ENCODE results near the gene ATG13. TPM values are rescaled to one million over a fixed set of nuclear protein-coding genes. Genes with fewer than 3 reads are reported as not detected.

Gene ATG13
- polyA plus RNA-seq, 1 donor from 2014 or later = 55.7 TPM

DNA sequence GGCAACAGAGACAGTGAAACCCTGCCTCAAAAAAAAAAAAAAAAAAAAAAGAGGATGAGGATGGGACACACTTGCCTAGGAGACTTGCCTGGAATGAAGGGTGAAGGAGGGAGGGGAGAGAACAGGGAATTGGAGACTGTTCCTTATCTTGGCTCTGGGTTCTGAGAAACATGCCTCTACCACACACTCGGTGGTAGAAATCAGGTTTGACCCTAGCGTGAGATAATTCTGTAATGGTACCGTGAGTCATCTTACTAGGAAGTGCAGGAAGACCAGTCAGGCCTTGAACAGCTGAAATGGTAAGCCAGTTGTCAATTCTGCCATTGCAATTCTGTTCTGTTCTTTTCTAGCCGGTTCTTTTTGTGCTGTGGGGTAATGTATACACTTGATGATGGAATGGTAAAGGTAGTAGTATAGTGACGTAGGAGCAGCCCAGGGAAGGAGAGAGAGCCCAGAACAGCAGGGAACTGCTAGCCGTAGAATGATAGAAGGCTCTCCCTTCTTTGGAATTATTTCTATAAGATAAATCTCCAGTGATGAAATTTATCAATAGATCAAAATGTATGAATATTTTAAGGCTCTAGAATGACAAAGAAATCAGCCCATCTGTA lies 19.6 kb upstream of the ATG13 start:
- no peaks in the 10 kb centered on the region for H3K36me3 Mint-ChIP-seq
- H3K4me1 Mint-ChIP-seq = peaks cover 12 to 15% (median 14%) of the 10 kb centered on the region in 3 donors
- peak overlapping the region in 1 of 4 donors; percentile 45 for H3K4me3 Mint-ChIP-seq
- no peaks in the 10 kb centered on the region for H3K27me3 Mint-ChIP-seq
- H3K27ac Mint-ChIP-seq = peak overlapping the region in 1 of 3 donors; percentile 47
- H3K9me3 Mint-ChIP-seq = no peaks in the 10 kb centered on the region

DNA sequence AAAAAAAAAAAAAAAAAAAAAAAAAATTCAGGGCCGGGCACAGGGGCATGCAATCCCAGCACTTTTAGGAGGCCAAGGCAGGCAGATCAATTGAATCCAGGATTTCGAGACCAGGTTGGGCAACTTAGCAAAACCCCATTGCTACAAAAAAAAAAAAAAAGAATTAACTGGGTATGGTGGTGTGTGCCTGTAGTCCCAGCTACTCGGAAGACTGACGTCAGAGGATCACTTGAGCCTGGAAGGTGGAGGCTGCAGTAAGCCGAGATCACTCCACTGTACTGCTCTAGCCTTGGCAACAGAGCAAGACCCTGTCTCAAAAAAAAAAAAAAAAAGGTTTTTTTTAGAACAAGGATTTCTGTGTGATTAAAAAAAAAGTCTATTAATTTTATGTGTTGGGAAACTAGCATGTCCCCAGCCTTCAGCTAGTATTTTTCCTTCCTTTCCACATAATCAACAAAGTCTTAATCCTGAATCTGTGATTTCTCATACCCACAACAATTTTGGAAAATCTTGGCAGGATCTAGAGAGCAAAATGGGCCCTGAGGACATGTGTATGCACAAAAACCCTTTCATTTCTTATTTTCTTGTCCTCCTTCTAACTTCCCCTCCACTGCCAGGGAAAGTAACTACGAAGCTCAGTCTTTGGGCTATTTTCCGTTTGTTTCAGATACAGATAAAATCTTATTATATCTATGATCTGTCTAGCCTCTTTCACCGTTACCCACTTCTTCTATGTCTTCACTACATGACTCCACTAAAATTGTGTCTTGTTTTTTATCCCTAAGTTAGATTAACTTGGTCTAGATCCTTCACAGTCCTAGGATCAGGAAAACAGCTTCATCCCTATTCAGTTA lies 17.8 kb upstream of the ATG13 start:
- Mint-ChIP-seq H3K4me1 (peaks cover 8 to 16% (median 10%) of the 10 kb centered on the region in 3 donors), H3K36me3 (peaks cover 4% of the 10 kb centered on the region), H3K27ac (no peak overlapping the region), H3K9me3 (peaks cover 2 to 6% (median 4%) of the 10 kb centered on the region in 3 donors), H3K4me3 (peak overlapping the region in 1 of 4 donors; percentile 57), H3K27me3 (no peaks in the 10 kb centered on the region)

DNA sequence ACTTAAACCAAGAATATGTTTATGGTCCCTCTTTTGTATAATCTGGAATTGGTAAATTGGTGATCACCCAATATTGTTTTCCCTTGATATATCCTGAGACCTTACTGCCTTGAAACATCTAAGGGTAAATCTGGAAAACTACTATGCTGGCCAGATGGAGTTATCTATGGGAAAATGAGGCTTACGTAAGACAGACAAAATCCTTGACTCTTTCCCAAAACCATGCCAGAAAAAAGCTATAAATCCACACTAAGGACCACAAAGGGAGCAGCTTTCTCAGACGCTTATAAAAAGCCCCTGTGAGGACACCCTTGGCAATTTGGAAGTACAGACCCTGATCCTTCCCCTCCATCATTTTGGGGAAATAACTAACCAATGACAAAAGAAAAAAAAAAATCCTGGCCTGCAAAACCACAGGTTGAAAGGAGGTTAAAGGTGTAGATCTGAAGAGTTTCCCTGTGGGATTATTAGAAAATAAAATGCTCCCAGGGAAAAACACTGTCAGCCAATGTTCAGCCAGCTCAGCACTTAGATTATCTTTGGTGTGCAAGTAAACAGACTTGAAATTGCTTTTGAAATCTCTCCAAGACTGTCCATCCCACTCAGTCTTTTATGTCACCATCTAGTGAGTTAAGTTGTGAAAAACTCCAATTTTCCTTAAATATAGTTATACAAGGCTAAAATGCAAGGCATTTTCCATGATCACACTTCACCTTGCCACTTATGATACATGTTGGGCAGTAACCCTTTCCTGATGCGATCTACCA lies 17.0 kb upstream of the ATG13 start:
- Mint-ChIP-seq H3K9me3 (peaks cover 2 to 6% (median 4%) of the 10 kb centered on the region in 3 donors), H3K4me1 (peaks cover 7 to 18% (median 10%) of the 10 kb centered on the region in 3 donors), H3K27me3 (no peaks in the 10 kb centered on the region), H3K36me3 (peaks cover 4% of the 10 kb centered on the region), H3K4me3 (peak overlapping the region in 1 of 4 donors; percentile 57), H3K27ac (no peak overlapping the region)

DNA sequence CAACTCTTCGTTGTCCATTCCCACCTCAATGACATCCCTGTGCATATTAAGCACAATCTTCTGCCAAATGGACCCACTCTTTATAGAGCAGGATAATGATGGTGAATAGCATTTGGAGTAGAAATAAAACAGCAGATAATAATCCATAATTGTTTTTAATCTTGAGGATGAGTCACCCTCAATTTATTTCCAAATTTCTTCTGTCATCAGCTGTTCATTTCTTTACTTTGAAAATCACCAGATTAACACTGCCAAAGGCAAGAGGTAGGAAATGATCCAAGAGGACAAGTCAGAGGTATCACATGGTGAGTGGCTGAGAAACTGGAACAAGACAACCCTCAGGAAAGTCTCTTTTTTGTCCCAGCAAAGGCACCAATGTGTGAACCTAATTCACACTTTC lies 16.2 kb upstream of the ATG13 start:
- Mint-ChIP-seq H3K9me3 (peaks cover 2 to 6% (median 4%) of the 10 kb centered on the region in 3 donors), H3K36me3 (peaks cover 4% of the 10 kb centered on the region), H3K27me3 (no peaks in the 10 kb centered on the region), H3K4me1 (peaks cover 7 to 18% (median 10%) of the 10 kb centered on the region in 3 donors), H3K4me3 (no peak overlapping the region), H3K27ac (no peak overlapping the region)

DNA sequence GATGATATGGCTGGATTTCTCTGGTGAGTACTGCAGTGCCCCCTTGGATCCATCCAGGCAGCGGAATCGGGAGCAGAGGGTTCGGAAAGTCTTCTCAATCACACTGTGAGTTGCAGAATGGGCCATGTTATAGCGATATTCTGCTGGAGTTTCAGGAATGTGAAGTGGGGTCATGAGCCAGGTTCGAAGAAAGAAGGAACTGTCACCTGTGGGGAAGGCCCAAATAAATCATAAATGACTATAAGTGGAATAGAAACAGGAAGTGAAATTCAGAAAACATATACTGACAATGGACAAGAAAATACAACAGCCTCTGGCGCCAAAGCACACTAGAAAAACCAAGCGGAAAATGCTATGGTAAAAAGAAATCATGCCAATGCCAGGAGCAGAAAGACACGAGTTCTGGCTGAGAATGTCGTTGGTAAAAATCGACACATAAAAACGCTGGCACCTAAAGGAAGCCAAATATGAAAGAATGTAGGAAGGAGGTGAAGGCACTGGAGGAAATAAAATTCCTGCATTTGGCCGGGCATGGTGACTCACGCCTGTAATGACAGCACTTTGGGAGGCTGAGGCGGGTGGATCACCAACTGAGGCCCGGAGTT lies 13.5 kb upstream of the ATG13 start:
- H3K36me3 Mint-ChIP-seq = peaks cover 8% of the 10 kb centered on the region
- H3K27ac Mint-ChIP-seq = peak overlapping the region in 2 of 3 donors; percentile 12 to 78
- H3K4me1 Mint-ChIP-seq = peaks cover 9 to 24% (median 12%) of the 10 kb centered on the region in 3 donors
- H3K9me3 Mint-ChIP-seq = peaks cover 2 to 6% (median 4%) of the 10 kb centered on the region in 3 donors
- peak overlapping the region in 2 of 4 donors; percentile 3 to 65 for H3K4me3 Mint-ChIP-seq
- H3K27me3 Mint-ChIP-seq = no peaks in the 10 kb centered on the region

DNA sequence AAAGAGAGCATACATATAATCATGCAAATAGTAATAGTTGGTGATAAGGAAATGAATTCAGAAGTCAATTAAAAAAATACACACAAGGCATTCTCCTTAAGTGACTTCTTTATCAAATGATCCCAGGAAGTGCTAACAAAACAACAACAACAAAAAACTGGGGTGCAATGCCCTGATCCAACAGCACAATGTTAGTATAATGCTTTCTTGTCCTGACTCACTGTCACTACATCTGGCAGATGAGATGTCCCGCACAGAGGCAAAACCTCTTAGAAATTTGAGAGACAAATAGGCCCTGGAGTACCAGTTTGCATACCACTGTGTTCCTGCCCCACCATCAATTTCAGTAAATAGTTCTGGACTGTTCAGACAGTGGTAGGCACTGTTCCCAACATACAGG lies 12.6 kb upstream of the ATG13 start:
- peaks cover 8% of the 10 kb centered on the region for H3K36me3 Mint-ChIP-seq
- no peaks in the 10 kb centered on the region for H3K27me3 Mint-ChIP-seq
- no peak overlapping the region for H3K4me3 Mint-ChIP-seq
- peaks cover 9 to 24% (median 12%) of the 10 kb centered on the region in 3 donors for H3K4me1 Mint-ChIP-seq
- H3K9me3 Mint-ChIP-seq = peaks cover 2 to 6% (median 4%) of the 10 kb centered on the region in 3 donors
- peak overlapping the region in 1 of 3 donors; percentile 68 for H3K27ac Mint-ChIP-seq

DNA sequence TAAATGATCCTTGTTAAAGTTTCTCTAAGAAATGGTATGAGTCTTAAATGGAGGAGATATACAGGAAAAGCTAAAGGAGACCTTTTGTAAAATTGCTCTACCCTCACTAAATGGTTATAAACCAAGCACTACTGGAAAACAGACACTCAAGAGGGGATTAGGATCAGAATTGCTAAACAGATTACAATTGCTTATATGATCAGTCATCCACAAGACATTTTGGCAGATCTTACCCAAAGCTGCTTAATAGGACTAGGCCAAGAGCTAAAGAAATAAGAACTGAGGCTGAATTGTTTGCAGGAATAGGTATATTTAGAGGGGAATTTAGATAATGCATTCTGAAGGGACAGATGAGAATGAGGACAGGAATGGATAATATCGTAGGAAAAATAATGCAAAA lies 9.8 kb upstream of the ATG13 start:
- peaks cover 9 to 18% (median 12%) of the 10 kb centered on the region in 3 donors for H3K4me1 Mint-ChIP-seq
- H3K9me3 Mint-ChIP-seq = peaks cover 2 to 6% (median 4%) of the 10 kb centered on the region in 3 donors
- no peak overlapping the region for H3K27ac Mint-ChIP-seq
- H3K36me3 Mint-ChIP-seq = peaks cover 8% of the 10 kb centered on the region
- no peak overlapping the region for H3K4me3 Mint-ChIP-seq
- no peaks in the 10 kb centered on the region for H3K27me3 Mint-ChIP-seq

DNA sequence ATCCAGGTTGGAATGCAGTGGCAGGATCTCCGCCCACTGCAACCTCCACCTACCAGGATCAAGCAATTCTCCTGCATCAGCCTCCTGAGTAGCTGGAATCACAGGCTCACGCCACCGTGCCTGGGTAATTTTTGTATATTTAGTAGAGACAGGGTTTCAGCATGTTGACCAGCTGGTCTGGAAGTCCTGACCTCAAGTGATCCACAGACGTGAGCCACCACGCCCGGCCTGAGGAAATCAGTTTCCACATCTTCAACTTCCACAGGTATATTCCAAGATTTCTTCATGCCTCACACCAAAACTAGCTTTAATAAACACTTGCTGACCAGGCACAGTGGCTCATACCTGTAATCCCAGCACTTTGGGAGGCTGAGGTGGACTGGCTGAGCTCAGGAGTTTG lies 8.0 kb upstream of the ATG13 start:
- no peaks in the 10 kb centered on the region for H3K9me3 Mint-ChIP-seq
- no peak overlapping the region for H3K27ac Mint-ChIP-seq

DNA sequence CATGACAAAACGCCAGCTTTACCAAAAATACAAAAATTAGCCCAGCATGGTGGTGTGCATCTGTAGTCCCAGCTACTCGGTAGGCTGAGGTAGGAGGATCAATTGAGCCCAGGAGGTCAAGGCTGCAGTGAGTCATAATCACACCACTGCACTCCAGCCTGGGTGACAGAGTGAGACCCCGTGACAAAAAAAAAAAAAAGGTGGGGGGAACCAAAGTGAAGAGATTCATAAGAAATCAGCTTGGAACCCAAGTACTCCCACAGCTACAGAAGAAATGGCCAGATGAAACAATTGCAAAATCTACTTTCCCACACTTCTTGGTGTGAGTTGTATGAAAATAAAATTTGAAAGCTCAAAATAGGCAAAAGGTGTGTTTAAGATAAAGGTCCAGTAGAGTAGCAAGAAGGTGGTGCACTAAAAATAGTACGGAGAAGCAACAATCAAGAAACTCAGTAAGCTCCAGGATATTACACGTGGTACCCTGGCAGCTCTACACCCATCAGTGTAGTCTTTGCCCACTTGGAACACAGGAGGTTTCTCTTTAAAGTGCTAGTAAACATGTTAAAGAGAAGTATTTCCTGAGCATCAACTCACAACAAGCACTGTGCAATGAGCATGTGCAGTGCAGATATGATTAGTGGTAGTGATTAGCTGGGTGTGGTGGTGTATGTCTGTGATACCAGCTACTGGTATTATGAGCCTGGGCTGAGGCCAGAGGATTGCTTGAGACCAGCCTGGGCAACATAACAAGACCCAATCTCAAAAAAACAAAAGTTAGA lies 5.6 kb upstream of the ATG13 start:
- peaks cover 3% of the 10 kb centered on the region for H3K36me3 Mint-ChIP-seq
- H3K4me3 Mint-ChIP-seq = no peak overlapping the region
- H3K27ac Mint-ChIP-seq = peak overlapping the region in 1 of 3 donors; percentile 1
- H3K9me3 Mint-ChIP-seq = no peaks in the 10 kb centered on the region
- H3K4me1 Mint-ChIP-seq = peaks cover 3 to 11% (median 6%) of the 10 kb centered on the region in 3 donors
- no peaks in the 10 kb centered on the region for H3K27me3 Mint-ChIP-seq

More for the DNA sequence above, 8.0 kb upstream of the ATG13 start:
- peaks cover 3% of the 10 kb centered on the region for H3K36me3 Mint-ChIP-seq
- no peaks in the 10 kb centered on the region for H3K27me3 Mint-ChIP-seq
- H3K4me3 Mint-ChIP-seq = no peak overlapping the region
- peaks cover 2 to 10% (median 2%) of the 10 kb centered on the region in 3 donors for H3K4me1 Mint-ChIP-seq

DNA sequence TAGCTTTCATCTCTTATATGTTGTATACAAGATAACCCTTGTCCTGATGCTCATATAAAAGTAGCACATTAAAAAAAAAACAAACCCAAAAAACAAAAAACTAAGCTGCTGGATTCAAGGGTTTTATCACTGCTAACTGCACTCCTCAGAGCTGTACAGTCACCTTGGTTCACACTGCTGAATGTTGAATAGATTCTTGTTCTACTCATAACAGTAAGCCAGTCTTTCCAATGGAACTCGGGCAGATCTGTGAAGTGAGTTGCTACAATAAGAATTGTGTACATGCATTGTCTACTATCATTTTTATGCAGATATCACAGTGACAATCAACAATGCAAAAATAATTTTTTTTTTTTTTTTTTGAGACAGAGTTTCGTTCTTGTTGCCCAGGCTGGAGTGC lies 5.0 kb upstream of the ATG13 start:
- Mint-ChIP-seq H3K36me3 (peaks cover 3% of the 10 kb centered on the region), H3K9me3 (no peaks in the 10 kb centered on the region), H3K27ac (peak overlapping the region in 1 of 3 donors; percentile 1), H3K4me1 (peaks cover 3 to 13% (median 6%) of the 10 kb centered on the region in 3 donors), H3K4me3 (no peak overlapping the region), H3K27me3 (no peaks in the 10 kb centered on the region)

DNA sequence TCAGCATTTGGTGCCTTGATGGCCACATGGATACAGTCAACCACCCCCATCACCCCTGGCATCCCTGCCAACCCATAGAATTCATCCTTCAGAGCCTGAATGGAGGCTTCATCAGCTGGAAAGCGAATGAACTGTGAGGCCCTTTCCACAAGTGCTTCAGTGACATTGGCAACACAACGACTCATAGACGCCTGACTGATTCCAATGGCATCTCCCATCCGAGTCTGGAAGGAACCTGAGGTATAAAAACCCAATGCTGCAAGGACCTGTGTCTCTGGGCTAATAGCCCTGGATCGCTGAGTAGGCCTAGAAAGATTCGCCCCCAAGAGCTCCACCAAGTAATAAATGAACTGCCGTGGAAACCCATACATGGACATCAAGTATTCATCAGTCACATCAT lies 1.6 kb upstream of the ATG13 start:
- Mint-ChIP-seq H3K36me3 (no peaks in the 10 kb centered on the region), H3K9me3 (no peaks in the 10 kb centered on the region), H3K27ac (peak overlapping the region in 2 of 3 donors; percentile 16 to 100), H3K27me3 (no peaks in the 10 kb centered on the region), H3K4me1 (peaks cover 14 to 25% (median 18%) of the 10 kb centered on the region in 3 donors), H3K4me3 (peak overlapping the region in 3 of 4 donors; percentile 17 to 99 (median 96))

DNA sequence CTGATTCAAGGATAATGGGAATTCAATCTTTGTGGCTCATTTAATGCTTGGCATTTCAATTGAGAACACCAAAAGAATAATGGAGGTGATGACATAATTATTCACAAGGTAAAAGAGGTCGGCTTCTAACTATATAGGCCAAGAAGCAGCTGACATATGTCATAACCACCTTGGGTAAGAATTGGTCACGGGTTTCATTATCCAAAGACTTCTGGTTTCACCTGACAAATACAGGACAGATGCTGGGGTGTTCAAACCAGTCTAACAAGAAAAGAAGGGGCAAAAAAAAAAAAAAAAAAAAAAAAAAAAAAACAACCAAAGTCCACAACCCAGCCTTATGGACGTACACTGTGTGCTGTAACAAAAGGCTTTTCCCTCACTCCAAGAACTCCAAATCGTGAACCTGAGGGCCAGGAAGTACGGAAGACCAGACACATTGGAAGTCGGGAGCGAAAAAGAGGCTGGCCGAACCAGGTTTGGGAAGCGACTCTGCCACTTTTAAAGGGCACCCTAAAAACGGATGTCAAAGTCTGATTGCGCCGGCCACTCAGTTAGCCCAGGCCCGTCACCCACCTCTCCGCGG lies 711 bp upstream of the ATG13 start:
- H3K27ac Mint-ChIP-seq = peak overlapping the region; percentile 99 to 100 (median 100)
- no peaks in the 10 kb centered on the region for H3K36me3 Mint-ChIP-seq
- H3K27me3 Mint-ChIP-seq = no peaks in the 10 kb centered on the region
- no peaks in the 10 kb centered on the region for H3K9me3 Mint-ChIP-seq
- H3K4me3 Mint-ChIP-seq = peak overlapping the region; percentile 96 to 99 (median 98)
- peaks cover 16 to 30% (median 21%) of the 10 kb centered on the region in 3 donors for H3K4me1 Mint-ChIP-seq

DNA sequence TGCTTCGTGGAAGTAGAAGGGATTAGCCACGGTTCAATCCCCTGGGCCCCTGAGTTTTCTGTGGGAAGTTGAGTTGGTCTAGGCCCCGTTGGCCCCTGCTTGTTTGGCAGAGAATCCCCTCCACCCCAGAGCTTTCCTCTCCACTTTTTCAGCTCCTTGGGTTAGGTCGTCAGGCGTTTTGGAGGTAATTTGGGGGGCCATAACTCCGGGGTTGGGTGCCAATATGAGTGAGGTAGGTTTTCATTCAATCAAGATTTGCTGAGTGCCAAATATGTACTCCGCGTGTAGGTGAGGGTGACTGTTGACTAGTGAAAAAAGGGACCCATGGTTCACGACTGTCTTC lies 590 bp downstream of the ATG13 start:
- Mint-ChIP-seq H3K27me3 (no peaks in the 10 kb centered on the region), H3K4me3 (peak overlapping the region; percentile 96 to 99 (median 98)), H3K9me3 (no peaks in the 10 kb centered on the region), H3K36me3 (peaks cover 3% of the 10 kb centered on the region), H3K27ac (peak overlapping the region; percentile 99 to 100 (median 100)), H3K4me1 (peaks cover 16 to 38% (median 25%) of the 10 kb centered on the region in 3 donors)

Measured in IgD-negative memory B cell (primary cell).